AG08396 (cell line): ENCODE measurements around the gene CIITA.
"Not testable (repeated sequence)": the region's sequence is repeated elsewhere in the genome, so short reads cannot be mapped to it uniquely, and the experiment has no call there.

Experiments
- DNase-seq: peaks from one replicate; pipeline ENCODE4 v3.0.0; 2012; ENCODE audit warnings: low spot score, mixed read lengths

Gene CIITA, protein sequence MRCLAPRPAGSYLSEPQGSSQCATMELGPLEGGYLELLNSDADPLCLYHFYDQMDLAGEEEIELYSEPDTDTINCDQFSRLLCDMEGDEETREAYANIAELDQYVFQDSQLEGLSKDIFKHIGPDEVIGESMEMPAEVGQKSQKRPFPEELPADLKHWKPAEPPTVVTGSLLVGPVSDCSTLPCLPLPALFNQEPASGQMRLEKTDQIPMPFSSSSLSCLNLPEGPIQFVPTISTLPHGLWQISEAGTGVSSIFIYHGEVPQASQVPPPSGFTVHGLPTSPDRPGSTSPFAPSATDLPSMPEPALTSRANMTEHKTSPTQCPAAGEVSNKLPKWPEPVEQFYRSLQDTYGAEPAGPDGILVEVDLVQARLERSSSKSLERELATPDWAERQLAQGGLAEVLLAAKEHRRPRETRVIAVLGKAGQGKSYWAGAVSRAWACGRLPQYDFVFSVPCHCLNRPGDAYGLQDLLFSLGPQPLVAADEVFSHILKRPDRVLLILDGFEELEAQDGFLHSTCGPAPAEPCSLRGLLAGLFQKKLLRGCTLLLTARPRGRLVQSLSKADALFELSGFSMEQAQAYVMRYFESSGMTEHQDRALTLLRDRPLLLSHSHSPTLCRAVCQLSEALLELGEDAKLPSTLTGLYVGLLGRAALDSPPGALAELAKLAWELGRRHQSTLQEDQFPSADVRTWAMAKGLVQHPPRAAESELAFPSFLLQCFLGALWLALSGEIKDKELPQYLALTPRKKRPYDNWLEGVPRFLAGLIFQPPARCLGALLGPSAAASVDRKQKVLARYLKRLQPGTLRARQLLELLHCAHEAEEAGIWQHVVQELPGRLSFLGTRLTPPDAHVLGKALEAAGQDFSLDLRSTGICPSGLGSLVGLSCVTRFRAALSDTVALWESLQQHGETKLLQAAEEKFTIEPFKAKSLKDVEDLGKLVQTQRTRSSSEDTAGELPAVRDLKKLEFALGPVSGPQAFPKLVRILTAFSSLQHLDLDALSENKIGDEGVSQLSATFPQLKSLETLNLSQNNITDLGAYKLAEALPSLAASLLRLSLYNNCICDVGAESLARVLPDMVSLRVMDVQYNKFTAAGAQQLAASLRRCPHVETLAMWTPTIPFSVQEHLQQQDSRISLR

DNA sequence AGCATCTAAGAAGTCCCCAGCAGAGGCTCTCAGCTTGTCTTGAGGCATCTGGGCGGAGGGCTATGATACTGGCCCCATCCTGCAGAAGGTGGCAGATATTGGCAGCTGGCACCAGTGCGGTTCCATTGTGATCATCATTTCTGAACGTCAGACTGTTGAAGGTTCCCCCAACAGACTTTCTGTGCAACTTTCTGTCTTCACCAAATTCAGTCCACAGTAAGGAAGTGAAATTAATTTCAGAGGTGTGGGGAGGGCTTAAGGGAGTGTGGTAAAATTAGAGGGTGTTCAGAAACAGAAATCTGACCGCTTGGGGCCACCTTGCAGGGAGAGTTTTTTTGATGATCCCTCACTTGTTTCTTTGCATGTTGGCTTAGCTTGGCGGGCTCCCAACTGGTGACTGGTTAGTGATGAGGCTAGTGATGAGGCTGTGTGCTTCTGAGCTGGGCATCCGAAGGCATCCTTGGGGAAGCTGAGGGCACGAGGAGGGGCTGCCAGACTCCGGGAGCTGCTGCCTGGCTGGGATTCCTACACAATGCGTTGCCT is at the start of gene CIITA:
CIITA (plus strand) TSS at position 404 of the 543 bp plus-strand sequence; CDS start at position 533, 129 bp downstream.
- peak; percentile 82 for DNase-seq

DNA sequence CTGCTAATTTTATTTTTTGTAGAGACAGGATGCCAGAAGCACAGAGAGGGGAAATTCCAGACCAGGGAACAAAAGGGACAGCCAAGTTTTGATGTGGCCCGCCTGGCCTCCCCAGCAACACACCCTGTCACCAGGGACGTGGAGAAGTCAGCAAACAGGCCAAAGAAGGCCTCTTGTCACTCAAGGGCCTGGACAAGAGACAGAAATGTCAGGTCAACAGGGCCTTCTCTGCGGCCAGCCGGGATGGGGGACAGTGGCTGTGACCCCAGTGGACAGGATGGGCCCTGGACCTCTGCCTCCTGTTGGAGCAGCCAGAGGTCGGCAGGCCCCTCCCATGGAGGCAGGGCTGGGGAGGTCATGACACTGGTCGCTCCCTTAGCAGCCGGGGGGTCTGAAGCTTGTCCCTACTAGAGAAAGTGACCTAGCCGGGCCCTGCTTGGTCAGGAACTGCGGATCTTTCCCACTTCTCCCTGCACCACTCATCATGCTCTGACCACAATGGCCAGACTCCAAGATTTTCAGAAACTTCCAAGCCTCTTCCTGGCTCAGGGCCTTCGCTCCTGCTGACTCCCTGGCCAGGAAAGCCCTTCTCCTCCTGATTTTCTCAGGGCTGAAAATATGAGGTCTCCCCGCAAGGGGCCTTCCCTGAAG is 49.2 kb upstream of the CIITA start:
- DNase-seq = peak; percentile 82

DNA sequence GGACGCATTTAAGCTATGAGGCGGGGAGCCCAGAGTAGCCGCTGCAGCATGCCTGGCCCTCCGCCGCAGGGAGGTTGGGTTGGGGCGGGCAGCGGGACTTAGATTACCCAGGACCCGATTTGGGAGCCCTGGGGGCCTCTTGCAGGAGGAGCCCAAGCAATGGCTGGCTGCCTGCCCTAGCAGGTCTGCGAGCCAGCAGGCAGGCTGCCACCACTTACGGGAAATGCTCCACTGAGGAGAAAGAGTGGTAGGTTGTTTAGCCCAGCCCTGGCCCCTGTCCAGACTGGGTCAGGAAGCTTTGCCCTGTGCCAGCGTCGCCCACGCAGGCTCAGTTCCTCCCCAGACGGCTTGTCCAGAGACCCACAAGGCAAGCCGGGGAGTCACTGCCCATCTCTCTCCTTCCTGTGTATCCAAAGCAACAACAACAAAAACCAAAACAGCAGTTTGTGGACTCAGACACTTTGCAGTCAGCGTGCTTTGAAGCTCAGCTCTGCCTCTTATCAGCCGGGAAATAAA is 48.1 kb upstream of the CIITA start:
- DNase-seq = peak; percentile 74

DNA sequence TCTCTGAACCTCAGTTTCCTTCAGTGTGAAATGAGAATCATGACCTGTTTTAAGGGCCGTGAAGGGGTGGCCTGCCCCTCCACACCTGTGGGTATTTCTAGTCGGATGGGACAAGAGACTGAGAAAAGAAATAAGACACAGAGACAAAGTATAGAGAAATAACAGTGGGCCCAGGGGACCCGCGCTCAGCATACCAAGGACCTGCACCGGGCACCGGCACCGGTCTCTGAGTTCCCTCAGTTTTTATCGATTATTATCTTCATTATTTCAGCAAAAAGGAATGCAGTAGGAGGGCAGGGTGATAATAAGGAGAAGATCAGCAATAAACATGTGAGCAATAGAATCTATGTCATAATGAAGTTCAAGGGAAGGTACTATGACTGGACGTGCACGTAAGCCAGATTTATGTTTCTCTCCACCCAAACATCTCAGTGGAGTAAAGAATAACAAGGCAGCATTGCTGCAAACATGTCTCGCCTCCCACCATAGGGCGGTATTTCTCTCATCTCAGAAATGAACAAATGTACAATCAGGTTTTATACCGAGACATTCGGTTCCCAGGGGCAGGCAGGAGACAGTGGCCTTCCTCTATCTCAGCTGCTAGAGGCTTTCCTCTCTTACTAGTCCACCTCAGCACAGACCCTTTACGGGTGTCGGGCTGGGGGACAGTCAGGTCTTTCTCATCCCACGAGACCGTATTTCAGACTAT is 47.5 kb upstream of the CIITA start:
- DNase-seq = not testable (repeated sequence)

DNA sequence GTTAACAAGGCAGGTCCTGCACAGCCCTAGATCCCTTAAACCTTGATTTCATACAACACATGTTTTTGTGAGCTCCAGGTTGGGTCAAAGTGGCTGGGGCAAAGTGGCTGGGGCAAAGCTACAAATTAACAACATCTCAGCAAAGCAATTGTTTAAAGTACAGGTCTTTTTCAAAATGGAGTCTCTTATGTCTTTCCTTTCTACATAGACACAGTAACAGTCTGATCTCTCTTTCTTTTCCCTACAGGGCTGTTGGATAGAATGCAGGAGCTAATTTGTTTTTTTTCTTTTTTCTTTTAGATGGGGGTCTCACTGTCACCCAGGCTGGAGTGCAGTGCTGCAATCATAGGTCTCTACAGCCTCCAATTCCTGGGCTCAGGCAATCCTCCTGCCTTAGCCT is 46.8 kb upstream of the CIITA start:
- not testable (repeated sequence) for DNase-seq

DNA sequence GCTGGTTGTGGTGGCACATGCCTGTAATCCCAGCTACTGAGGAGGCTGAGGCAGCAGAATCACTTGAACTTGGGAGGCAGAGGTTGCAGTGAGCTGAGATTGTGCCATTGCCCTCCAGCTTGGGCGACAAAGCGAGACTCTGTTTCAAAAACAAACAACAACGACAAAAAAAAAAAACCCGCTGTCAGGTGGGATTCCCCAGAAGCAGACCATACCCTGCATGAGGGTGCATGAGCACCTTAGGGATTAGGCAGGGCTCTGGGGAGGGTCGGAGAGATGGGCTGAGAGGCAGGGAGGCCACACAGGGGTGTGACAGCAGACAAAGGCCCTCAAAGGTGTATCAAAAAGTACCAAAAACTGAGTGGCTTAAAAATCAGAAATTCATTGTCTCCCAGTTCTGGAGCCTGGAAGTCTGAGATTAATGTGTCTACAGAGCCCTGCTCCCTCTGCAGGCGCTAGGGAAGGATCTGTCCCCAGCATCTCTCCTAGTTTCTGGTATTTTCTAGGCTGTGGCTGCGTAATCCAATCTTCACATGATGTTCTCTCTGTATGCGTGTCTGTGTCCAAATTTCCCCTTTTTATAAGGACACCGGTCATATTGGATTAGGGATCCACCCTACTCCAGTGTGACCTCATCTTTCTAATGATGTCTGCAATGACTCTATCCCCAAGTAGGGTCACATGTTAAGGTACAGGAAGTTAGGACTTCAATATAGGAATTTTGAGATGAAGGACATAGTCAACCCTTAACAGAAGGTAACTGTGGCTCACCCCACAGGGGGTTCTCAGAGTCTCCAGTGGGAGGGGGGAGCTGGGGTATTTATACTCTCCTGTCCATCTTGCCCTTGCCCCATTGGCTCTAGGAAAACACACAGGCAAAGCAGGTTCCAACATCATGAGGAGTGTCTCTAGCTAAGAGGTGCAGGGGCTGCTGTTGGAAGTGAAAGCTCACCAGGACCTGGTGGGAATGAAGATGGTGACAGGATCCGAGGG is 44.8 kb upstream of the CIITA start:
- no peak for DNase-seq

DNA sequence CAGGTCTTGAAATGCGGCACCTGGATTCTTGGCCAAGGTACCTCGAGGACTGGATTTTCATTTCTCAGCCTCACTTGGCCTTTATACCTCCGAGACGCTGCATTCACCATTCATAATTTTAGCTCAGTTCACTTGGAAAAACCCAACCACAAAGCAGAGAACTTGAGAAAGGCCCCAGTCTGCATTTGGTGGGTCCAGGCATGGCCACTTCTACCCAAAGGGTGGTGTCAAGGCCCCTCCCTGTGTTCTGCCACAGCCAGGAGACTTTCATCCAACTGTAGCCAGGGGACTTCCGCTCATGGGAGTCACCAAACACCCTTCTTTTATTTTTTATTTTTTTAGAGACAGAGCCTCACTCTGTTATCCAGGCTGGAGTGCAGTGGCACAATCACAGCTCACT is 43.7 kb upstream of the CIITA start:
- no peak for DNase-seq

DNA sequence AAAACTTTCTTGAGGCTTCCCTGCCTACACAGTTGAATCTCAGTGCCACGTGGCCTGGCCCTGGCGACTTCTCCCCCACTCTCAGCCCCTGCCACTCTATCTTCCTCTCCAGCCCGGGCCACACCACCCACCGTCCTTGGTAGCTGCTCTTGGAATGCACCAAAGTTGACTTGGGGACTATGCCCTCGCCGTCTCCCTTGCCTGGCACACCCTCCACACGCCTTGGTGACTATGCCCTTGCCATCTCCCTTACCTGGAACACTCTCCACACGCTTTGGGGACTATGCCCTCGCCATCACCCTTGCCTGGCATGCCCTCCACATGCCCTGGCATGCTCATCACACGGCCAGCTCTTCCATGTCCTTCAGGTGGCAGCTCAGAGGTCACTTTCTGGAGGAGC is 42.9 kb upstream of the CIITA start:
- DNase-seq = no peak

DNA sequence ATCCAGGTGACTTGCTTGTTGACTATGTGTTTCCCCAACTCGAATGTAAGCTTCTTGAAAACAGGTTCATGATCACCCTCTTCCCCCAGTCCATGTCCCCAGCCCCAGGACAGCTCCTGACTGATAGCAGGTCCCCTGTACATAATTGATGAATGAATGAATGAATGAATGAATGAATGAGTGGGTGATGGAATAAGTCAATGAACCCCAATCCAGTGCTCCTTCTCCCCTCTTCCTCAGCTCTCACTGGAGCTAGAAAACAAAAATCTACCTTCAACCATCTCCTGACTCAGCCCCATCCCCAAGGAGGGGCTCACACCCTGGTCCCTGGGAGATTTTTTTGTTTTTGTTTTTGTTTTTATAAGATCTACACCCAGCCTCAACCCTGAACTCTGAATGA is 42.2 kb upstream of the CIITA start:
- DNase-seq = no peak

DNA sequence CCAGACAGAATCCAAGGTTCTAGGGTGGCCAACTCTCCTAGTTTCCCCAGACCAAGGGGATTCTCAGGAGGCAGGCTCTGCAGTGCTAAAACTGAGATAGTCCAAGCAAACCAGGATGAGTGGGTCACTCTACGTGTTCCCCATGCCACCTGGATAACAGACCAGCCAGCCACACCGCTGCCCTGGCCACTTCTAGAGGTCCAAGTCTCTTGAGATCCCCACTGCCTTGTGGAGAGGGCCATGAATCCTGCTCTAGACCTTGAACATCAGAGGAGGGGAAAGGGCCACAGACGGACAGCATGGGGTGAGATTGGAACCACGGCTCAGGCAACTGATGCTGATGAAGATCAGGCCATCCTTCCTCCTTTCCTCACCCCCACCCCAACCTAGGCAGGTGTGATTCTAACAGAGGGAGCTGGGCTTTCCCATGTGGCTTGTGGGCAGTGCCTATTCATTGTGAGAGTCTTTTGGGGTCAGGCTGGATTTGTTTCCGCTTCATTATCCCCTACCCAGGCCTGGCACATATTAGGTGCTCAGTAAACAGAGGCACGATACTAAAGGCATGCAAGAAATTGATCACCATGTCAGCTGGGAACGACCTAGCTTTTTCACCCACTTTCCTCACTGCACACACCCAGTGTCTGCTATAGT is 41.6 kb upstream of the CIITA start:
- no peak for DNase-seq

DNA sequence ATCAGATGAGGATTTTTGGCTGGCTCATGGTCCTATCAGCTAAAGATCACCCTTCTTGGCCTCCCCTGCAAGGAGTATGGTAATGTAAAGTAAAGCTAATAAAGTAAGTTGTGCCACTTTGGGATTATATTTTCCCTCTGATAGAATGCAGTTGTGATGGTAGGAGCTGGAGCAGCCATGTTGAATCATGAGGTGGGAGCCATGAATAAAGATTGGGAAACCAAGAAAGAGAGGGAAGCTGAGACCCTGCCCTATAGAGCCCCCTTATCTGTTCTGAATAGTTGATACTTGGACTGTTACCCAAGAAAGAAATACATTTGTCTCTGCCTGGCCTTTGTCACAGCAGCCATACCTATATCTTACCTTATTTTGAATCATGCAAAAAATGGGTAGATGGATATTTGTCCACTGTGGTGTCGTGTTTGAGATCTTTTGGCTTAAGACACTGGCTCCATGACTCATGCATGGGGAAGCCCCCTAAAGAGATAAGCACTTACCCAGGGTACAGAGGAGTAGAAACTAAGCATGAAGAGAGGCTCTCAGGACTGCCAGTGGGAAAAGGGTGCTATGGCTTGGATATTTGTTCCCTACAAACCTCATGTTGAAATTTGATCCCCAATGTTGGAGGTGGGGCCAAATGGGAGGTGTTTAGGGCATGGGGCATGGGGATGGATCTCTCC is 40.7 kb upstream of the CIITA start:
- no peak for DNase-seq

DNA sequence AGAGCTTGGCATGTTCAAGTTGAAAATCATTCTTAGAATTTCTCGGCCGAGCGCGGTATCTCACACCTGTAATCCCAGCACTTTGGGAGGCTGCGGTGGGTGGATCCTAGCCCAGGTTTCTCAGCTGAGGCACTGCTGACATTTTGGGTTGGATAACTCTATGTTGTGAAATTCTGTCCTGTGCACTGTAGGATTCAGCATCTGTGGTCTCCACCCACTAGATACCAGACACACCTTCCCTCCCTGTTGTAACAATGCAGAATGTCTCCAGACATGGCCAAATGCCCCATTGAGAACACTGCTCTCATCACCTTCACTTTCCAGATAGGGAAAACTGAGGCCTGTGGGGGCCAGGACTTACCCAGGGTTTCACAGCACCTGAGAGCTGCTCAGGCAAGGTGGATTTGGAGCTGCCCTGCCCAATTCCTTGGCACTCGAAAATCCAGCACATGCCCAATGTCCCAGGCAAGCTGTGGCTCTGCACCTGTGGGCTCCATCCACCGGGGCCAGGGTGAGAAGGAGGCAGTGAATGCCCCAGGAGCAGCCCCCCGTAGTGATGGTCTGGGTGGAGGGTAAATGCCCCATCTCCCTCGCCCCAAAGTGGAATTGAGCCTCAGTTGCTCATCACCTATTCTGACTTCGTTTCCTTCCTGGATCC is 38.3 kb upstream of the CIITA start:
- DNase-seq = no peak

DNA sequence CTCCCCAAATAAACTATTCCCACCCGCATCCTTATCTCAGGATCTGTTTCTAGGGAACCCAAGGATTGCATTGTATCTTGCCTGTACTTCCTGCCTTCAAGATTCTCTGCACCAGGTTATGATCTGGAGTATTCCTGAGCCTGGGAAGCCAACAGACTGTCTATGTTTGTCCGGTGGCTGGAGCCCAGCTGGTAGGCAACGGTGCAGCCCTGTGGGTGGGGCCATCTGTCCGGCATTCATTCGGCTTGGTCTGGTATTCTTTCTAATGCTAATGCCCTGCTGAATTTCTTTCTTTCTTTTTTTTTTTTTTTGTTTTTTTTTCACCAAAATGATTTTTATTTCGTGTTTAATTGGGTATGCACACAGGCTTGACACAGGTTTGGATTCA is 37.7 kb upstream of the CIITA start:
- no peak for DNase-seq

DNA sequence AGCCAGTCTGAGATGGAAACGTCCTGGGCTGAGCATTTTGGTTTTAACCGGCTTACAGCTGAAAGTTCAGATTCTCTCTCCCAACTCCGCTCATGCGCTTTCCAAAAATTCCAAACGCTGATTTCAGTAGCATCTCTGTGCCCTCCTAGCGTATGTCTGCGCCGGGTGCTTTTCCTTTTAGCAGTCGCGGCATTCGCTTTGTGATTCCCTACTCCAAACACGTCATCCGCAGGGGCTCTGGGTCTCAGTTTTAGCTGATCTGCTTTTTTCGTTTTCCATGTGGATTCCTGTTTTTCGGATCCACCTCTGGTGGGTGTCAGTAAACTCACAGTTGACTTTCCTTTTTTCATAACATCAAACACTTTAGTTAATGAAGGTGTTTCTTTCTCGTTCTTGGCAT is 36.3 kb upstream of the CIITA start:
- DNase-seq = no peak

DNA sequence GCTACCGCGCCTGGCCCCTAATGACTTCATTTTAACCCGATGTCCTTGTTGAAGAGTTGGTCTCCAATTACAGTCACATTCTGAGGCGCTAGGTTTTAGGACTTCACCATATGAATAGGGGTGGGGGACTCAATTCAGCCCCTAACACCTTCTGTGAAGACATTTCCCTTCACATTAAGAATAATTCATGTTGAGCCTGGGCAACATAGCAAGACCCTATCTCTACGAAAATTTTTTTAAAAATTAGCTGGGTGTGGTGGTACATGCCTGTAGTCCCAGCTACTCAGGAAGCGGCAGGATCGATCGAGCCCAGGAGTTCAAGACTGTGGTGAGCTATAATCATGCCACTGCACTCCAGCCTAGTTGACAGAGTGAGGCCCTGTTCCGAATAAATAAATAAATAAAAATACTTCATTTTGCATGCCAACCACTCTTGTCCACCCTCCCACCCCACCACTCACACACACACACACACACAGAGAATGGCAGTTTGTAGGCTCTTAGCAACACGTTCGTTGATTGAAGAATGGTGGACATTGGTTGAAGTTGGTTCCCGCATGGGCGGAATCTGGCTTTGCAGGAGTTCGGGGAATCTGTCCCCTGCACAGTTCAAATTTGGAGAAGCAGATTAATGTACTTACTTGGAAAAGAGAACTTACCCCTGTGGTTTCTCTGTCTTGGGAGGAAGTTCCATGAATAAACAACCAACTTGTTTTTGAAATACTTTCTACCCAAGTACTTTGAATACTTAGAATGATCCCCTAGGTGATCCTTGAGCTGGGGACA is 30.6 kb upstream of the CIITA start:
- no peak for DNase-seq

DNA sequence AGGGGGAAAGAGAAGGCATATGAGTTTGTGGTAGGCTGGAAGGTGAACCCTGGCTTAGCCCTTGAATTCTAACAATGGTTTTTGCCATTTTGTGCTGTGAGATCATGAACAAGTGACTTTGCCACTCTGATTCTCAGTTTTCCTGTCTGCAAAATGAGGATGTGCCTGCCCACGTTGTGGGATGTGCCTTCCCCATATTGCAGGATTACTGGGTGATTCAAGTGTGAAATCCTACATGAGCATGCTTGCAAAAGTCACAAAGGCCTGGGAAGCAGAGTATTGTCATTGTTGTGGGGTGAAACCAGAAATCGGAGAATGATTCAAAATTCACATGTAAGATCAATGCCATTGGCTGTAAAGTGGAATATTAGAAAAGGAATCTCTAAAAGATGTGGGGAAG is 29.8 kb upstream of the CIITA start:
- DNase-seq = no peak
